Liver (tissue), 9 donors: ENCODE data around the gene PNPLA6. TPM values are rescaled to one million over a fixed set of nuclear protein-coding genes. Genes with fewer than 3 reads are reported as not detected.

ENCODE experiments used
- DNase-seq: peaks from one replicate; pipeline ENCODE4 v3.0.0-alpha.2; 2017; ENCODE audit warnings: low spot score
- H3K27ac ChIP-seq, 2 donors: one replicate each; pipeline ENCODE4 v1.7.0; 2013; ENCODE audit warnings: inconsistent platforms in 2 of 2, low read length in 2 of 2, control low read depth in 1 of 2, low read depth in 1 of 2, mild to moderate bottlenecking in 1 of 2
- H3K27me3 ChIP-seq, 4 donors: one replicate each; pipeline versions ENCODE4 v1.6.1 to v1.7.0; 2013; ENCODE audit warnings: low read length in 3 of 4, inconsistent platforms in 1 of 4, mild to moderate bottlenecking in 1 of 4, moderate library complexity in 1 of 4; ENCODE audit not compliant: control insufficient read depth in 4 of 4, insufficient read depth in 4 of 4
- H3K36me3 ChIP-seq, 4 donors: one replicate each; pipeline versions ENCODE4 v1.6.1 to v1.7.0; 2013; ENCODE audit warnings: low read length in 3 of 4, mild to moderate bottlenecking in 3 of 4, low read depth in 1 of 4, moderate library complexity in 1 of 4; ENCODE audit not compliant: control insufficient read depth in 4 of 4, insufficient read depth in 3 of 4
- H3K4me1 ChIP-seq, 4 donors: one replicate each; pipeline versions ENCODE4 v1.6.1 to v1.7.0; 2013; ENCODE audit warnings: low read length in 3 of 4, mild to moderate bottlenecking in 3 of 4, moderate library complexity in 1 of 4; ENCODE audit not compliant: control insufficient read depth in 4 of 4, insufficient read depth in 4 of 4
- H3K4me3 ChIP-seq, 3 donors: one replicate each; pipeline versions ENCODE4 v1.6.1 to v1.7.0; 2013; ENCODE audit warnings: low read length in 3 of 3, control low read depth in 1 of 3, low read depth in 1 of 3, mild to moderate bottlenecking in 1 of 3
- H3K9ac ChIP-seq, 2 donors: one replicate each; pipeline ENCODE4 v1.7.0; 2013; ENCODE audit warnings: low read length in 2 of 2, mild to moderate bottlenecking in 2 of 2, moderate library complexity in 2 of 2, control low read depth in 1 of 2, low read depth in 1 of 2
- H3K9me3 ChIP-seq, 4 donors: one replicate each; pipeline versions ENCODE4 v1.6.1 to v1.7.0; 2013; ENCODE audit warnings: low read length in 3 of 4; ENCODE audit not compliant: control insufficient read depth in 4 of 4
- ATF3 ChIP-seq: IDR thresholded peaks from 2 replicates; pipeline ENCODE4 v1.6.1; 2016; ENCODE audit warnings: antibody characterized with exemption
- EGR1 ChIP-seq, 2 donors: IDR thresholded peaks; 2 replicates each; pipeline ENCODE4 v1.6.1; 2016 to 2018; ENCODE audit warnings: antibody characterized with exemption in 2 of 2, low read depth in 2 of 2
- FOXA1 ChIP-seq: IDR thresholded peaks from 2 replicates; pipeline ENCODE4 v1.6.1; 2016; ENCODE audit warnings: antibody characterized with exemption
- FOXA2 ChIP-seq: IDR thresholded peaks from 2 replicates; pipeline ENCODE4 v1.6.1; 2016; ENCODE audit warnings: antibody characterized with exemption
- GABPA ChIP-seq, 2 donors: IDR thresholded peaks in 1 of 2; conservative IDR thresholded peaks in 1 of 2; 2 replicates each; pipeline ENCODE4 v1.6.1; 2016; ENCODE audit warnings: antibody characterized with exemption in 2 of 2, mild to moderate bottlenecking in 1 of 2, moderate library complexity in 1 of 2
- HNF4A ChIP-seq, 2 donors: conservative IDR thresholded peaks; 2 replicates each; pipeline ENCODE4 v1.6.1; 2016; ENCODE audit warnings: antibody characterized with exemption in 2 of 2, mild to moderate bottlenecking in 2 of 2
- HNF4G ChIP-seq: IDR thresholded peaks from 2 replicates; pipeline ENCODE4 v1.6.1; 2016; ENCODE audit warnings: antibody characterized with exemption
- MAX ChIP-seq: IDR thresholded peaks from 2 replicates; pipeline ENCODE4 v1.6.1; 2016; ENCODE audit warnings: antibody characterized with exemption
- NR2F2 ChIP-seq: IDR thresholded peaks from 2 replicates; pipeline ENCODE4 v1.6.1; 2016; ENCODE audit warnings: antibody characterized with exemption
- RAD21 ChIP-seq, 2 donors: IDR thresholded peaks; 2 replicates each; pipeline ENCODE4 v1.6.1; 2016; ENCODE audit warnings: antibody characterized with exemption in 2 of 2, mild to moderate bottlenecking in 2 of 2
- RXRA ChIP-seq, 2 donors: IDR thresholded peaks; 2 replicates each; pipeline ENCODE4 v1.6.1; 2017 to 2018; ENCODE audit warnings: antibody characterized with exemption in 2 of 2, mild to moderate bottlenecking in 1 of 2
- SP1 ChIP-seq: IDR thresholded peaks from 2 replicates; pipeline ENCODE4 v1.6.1; 2018; ENCODE audit warnings: antibody characterized with exemption, mild to moderate bottlenecking
- TAF1 ChIP-seq: conservative IDR thresholded peaks from 2 replicates; pipeline ENCODE4 v1.6.1; 2016; ENCODE audit warnings: antibody characterized with exemption, mild to moderate bottlenecking
- YY1 ChIP-seq: IDR thresholded peaks from 2 replicates; pipeline ENCODE4 v1.6.1; 2016; ENCODE audit warnings: antibody characterized with exemption, mild to moderate bottlenecking
- ZBTB33 ChIP-seq: IDR thresholded peaks from 2 replicates; pipeline ENCODE4 v1.6.1; 2016; ENCODE audit warnings: antibody characterized with exemption
- WGBS: extraction: QIAGEN DNeasy Blood & Tissue Kit; methylation state at CpG from one replicate; pipeline ENCODE4 v1.1.7; 2013; 5-methylcytosine and 5-hydroxymethylcytosine counted together
- polyA plus RNA-seq, 2 donors: library from polyadenylated mRNA; stranded (reverse) in 1 of 2; unstranded in 1 of 2; fragments of 200-250 nt in 1 of 2; fragments of >200 nt in 1 of 2; fragmentation: Nextera tagmentation in 1 of 2; extraction: Ambion mirVana in 1 of 2; gene quantifications; one replicate each; pipeline versions ENCODE4 v1.2.1 to v1.2.3, GENCODE V29; 2013 to 2015
- total RNA-seq, 2 donors: library from RNA; depleted of rRNA; stranded (reverse); fragments of >200 nt; gene quantifications; one replicate each; pipeline ENCODE4 v1.2.3, GENCODE V29; 2014
- TF ChIP-seq, protein P1 (sequence below): fragments of 150-350 bp; IDR thresholded peaks from 2 replicates; pipeline ENCODE4 v1.5.1; 2017; ENCODE audit warnings: improper control_type of control experiment, low read depth, low read length; ENCODE audit not compliant: missing input control
- TF ChIP-seq, protein P2 (sequence below): IDR thresholded peaks from 2 replicates; pipeline ENCODE4 v1.6.1; 2016; ENCODE audit warnings: antibody characterized with exemption, mild to moderate bottlenecking
- donor health status: healthy.
- donor health status: healthy.
- donor health status: healthy.
- donor health status: healthy.
- donor health status: healthy.

PNPLA6 gene
- total and polyA plus RNA-seq, 4 donors, result 20.9 to 68.4 (median 28.0) TPM

DNA sequence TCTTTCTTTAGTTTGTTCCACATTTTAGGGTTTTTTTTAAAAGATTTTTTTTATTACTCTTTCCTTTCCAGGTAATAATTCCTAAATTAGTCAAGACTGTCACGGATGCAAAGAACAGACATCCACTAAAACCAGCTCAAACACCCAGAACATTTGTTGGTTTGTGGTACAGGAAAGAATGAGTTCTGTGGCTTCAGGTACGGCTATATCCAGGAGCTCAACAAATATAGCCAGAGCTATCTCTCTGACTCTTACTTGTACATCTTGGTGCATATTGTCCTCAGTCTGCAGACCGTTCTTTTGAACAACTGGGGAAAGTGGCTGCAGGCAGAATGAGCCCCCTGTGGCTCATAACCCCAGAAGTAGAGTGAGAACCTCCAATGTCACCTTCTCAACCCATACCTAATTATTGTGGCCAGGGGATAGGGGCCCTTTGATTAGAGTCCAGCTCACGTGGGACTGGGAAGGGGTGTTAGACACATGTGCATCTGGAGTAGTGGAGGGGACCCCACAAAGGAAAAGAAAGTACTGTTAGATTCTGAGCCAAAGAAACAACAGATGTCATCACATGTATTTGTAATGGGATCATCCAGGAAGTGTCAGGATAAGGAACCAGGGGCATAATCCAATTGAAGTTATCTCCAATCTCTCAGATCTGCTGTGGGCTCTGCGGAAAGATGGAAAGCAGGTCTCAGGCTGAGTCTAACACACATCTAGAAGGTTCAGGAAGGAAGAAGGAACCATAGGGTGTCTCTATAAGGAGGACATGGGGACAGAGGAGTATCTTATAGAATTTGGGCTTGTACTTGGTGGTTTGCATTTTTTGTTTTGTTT lies 21.5 kb upstream of the PNPLA6 start:
- Histone ChIP-seq H3K27ac (no peak overlapping the region), H3K27me3 (no peaks in the 10 kb centered on the region), H3K4me3 (no peak overlapping the region), H3K4me1 (peaks cover 2 to 16% (median 11%) of the 10 kb centered on the region in 4 donors), H3K9ac (no peak overlapping the region), H3K36me3 (peaks cover 0 to under 1% (median 0%) of the 10 kb centered on the region in 4 donors), H3K9me3 (no peaks in the 10 kb centered on the region)
- TF ChIP-seq RAD21 (IDR thresholded peaks at IDR 0.05) (no peak), EGR1 (IDR thresholded peaks at IDR 0.05; ENCODE audit: low read depth in 2 of 2) (no peak), YY1 (no peak), MAX (no peak), RXRA (IDR thresholded peaks at IDR 0.05) (no peak), NR2F2 (no peak), HNF4A (conservative IDR thresholded peaks at IDR 0.05) (no peak), FOXA2 (no peak), HNF4G (no peak), FOXA1 (no peak), TAF1 (no peak), SP1 (no peak), GABPA (IDR thresholded peaks at IDR 0.05 in 1 of 2, conservative IDR thresholded peaks at IDR 0.05 in 1 of 2) (no peak), ZBTB33 (no peak), ATF3 (no peak)
- TF ChIP-seq, protein P1, sequence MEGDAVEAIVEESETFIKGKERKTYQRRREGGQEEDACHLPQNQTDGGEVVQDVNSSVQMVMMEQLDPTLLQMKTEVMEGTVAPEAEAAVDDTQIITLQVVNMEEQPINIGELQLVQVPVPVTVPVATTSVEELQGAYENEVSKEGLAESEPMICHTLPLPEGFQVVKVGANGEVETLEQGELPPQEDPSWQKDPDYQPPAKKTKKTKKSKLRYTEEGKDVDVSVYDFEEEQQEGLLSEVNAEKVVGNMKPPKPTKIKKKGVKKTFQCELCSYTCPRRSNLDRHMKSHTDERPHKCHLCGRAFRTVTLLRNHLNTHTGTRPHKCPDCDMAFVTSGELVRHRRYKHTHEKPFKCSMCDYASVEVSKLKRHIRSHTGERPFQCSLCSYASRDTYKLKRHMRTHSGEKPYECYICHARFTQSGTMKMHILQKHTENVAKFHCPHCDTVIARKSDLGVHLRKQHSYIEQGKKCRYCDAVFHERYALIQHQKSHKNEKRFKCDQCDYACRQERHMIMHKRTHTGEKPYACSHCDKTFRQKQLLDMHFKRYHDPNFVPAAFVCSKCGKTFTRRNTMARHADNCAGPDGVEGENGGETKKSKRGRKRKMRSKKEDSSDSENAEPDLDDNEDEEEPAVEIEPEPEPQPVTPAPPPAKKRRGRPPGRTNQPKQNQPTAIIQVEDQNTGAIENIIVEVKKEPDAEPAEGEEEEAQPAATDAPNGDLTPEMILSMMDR, result no peak
- TF ChIP-seq, protein P2, sequence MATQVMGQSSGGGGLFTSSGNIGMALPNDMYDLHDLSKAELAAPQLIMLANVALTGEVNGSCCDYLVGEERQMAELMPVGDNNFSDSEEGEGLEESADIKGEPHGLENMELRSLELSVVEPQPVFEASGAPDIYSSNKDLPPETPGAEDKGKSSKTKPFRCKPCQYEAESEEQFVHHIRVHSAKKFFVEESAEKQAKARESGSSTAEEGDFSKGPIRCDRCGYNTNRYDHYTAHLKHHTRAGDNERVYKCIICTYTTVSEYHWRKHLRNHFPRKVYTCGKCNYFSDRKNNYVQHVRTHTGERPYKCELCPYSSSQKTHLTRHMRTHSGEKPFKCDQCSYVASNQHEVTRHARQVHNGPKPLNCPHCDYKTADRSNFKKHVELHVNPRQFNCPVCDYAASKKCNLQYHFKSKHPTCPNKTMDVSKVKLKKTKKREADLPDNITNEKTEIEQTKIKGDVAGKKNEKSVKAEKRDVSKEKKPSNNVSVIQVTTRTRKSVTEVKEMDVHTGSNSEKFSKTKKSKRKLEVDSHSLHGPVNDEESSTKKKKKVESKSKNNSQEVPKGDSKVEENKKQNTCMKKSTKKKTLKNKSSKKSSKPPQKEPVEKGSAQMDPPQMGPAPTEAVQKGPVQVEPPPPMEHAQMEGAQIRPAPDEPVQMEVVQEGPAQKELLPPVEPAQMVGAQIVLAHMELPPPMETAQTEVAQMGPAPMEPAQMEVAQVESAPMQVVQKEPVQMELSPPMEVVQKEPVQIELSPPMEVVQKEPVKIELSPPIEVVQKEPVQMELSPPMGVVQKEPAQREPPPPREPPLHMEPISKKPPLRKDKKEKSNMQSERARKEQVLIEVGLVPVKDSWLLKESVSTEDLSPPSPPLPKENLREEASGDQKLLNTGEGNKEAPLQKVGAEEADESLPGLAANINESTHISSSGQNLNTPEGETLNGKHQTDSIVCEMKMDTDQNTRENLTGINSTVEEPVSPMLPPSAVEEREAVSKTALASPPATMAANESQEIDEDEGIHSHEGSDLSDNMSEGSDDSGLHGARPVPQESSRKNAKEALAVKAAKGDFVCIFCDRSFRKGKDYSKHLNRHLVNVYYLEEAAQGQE, result no peak
- DNase-seq, result no peak
- 85% methylated on average over 5 of the region's 5 CpGs for WGBS
